ENCODE data around the gene MED12.

Gene MED12

GRCh38 chrX:71128166-71128833, 9.9 kb downstream of the MED12 start:
- TF ChIP-seq CTCF (IDR thresholded peaks at IDR 0.05; ENCODE audit: extremely low read depth, missing control alignments) = no peak
- no peak for DNase-seq (ENCODE audit: low spot score)

GRCh38 chrX:71128915-71129765, 10.7 kb downstream of the MED12 start:
- peak; percentile 63 for DNase-seq (ENCODE audit: low spot score)
- peak; percentile 58 for TF ChIP-seq CTCF (IDR thresholded peaks at IDR 0.05; ENCODE audit: extremely low read depth, missing control alignments)

- DNase-seq (ENCODE audit: low spot score) = no peak
- TF ChIP-seq CTCF (IDR thresholded peaks at IDR 0.05; ENCODE audit: extremely low read depth, missing control alignments) = no peak
Measured at GRCh38 chrX:71131510-71131909, 13.1 kb downstream of the MED12 start.

- no peak for DNase-seq (ENCODE audit: low spot score)
- no peak for TF ChIP-seq CTCF (IDR thresholded peaks at IDR 0.05; ENCODE audit: extremely low read depth, missing control alignments)
Measured at GRCh38 chrX:71140440-71140839, 22.0 kb downstream of the MED12 start.

- TF ChIP-seq CTCF (IDR thresholded peaks at IDR 0.05; ENCODE audit: extremely low read depth, missing control alignments) = no peak
- no peak for DNase-seq (ENCODE audit: low spot score)
Measured at GRCh38 chrX:71143508-71143907, 25.1 kb downstream of the MED12 start.

- DNase-seq (ENCODE audit: low spot score) = no peak
- TF ChIP-seq CTCF (IDR thresholded peaks at IDR 0.05; ENCODE audit: extremely low read depth, missing control alignments) = no peak
Measured at GRCh38 chrX:71144651-71145050, 26.3 kb downstream of the MED12 start, which contains the start of gene NLGN3. TSS of gene NLGN3 (plus strand) at chrX:71144841. CDS start at chrX:71147750, 2,909 bp downstream.

Measured in GM20000 (cell line).